Measurements from ENCODE around the gene ELP2.

DNA sequence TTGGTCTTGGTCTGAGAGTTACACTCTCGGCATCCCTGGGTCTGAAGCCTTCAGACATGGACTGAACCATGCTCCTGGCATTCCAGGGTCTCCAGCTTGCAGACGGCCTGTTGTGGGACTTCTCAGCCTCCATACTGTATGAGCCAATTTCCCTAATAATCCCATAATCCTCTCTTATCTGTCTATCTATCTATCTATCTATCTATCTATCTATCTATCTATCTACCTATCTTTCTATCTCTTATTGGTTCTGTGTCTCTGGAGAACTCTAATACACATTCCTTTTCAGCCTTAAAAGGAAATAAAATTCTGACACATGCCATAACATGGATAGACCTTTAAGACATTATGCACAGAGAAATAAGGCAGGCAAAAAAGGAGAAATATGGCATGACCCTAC lies 24.9 kb upstream of the ELP2 start:
- TF ChIP-seq TAF1 (conservative IDR thresholded peaks at IDR 0.05) (no peak), HNF4G (IDR thresholded peaks at IDR 0.05) (no peak), HNF4A (conservative IDR thresholded peaks at IDR 0.05) (no peak), RAD21 (IDR thresholded peaks at IDR 0.05) (no peak), NR2F2 (IDR thresholded peaks at IDR 0.05) (no peak)
- TF ChIP-seq, protein P1, sequence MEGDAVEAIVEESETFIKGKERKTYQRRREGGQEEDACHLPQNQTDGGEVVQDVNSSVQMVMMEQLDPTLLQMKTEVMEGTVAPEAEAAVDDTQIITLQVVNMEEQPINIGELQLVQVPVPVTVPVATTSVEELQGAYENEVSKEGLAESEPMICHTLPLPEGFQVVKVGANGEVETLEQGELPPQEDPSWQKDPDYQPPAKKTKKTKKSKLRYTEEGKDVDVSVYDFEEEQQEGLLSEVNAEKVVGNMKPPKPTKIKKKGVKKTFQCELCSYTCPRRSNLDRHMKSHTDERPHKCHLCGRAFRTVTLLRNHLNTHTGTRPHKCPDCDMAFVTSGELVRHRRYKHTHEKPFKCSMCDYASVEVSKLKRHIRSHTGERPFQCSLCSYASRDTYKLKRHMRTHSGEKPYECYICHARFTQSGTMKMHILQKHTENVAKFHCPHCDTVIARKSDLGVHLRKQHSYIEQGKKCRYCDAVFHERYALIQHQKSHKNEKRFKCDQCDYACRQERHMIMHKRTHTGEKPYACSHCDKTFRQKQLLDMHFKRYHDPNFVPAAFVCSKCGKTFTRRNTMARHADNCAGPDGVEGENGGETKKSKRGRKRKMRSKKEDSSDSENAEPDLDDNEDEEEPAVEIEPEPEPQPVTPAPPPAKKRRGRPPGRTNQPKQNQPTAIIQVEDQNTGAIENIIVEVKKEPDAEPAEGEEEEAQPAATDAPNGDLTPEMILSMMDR (IDR thresholded peaks at IDR 0.05; ENCODE audit: low read depth, low read length, missing input control), result no peak
- TF ChIP-seq, protein P2, sequence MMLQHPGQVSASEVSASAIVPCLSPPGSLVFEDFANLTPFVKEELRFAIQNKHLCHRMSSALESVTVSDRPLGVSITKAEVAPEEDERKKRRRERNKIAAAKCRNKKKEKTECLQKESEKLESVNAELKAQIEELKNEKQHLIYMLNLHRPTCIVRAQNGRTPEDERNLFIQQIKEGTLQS (IDR thresholded peaks at IDR 0.05), result no peak

Data from liver (tissue), 3 donors.